HEK293 (cell line): Measurements from ENCODE around the gene EIF4G3.

Source experiments
- HIC1 ChIP-seq: fragments of 450-650 bp; formaldehyde crosslinking; IDR thresholded peaks from 2 replicates; pipeline ENCODE4 v1.5.1; 2016; ENCODE audit warnings: missing biosample characterization, missing genetic modification characterization
- HOXD13 ChIP-seq: sonication (generic); formaldehyde crosslinking; IDR thresholded peaks from 2 replicates; pipeline ENCODE4 v1.8.0; 2022; ENCODE audit warnings: missing genetic modification reagents, borderline replicate concordance
- INSM2 ChIP-seq: fragments of 450-650 bp; formaldehyde crosslinking; IDR thresholded peaks from 2 replicates; pipeline ENCODE4 v1.5.1; 2016; ENCODE audit warnings: missing biosample characterization, missing genetic modification characterization
- KLF8 ChIP-seq: fragments of 450-650 bp; formaldehyde crosslinking; IDR thresholded peaks from 2 replicates; pipeline ENCODE4 v1.5.1; 2016; ENCODE audit warnings: missing biosample characterization, missing genetic modification characterization
- OSR2 ChIP-seq: fragments of 450-650 bp; formaldehyde crosslinking; IDR thresholded peaks from 2 replicates; pipeline ENCODE4 v1.5.1; 2016; ENCODE audit warnings: missing biosample characterization, missing genetic modification characterization
- PRDM4 ChIP-seq: fragments of 450-650 bp; formaldehyde crosslinking; IDR thresholded peaks from 2 replicates; pipeline ENCODE4 v1.5.1; 2017; ENCODE audit warnings: missing biosample characterization, missing genetic modification characterization
- REST ChIP-seq: fragments of 450-650 bp; formaldehyde crosslinking; IDR thresholded peaks from 2 replicates; pipeline ENCODE4 v1.5.1; 2016; ENCODE audit warnings: missing biosample characterization, missing genetic modification characterization
- TCF7L2 ChIP-seq: IDR thresholded peaks from 2 replicates; pipeline ENCODE4 v1.6.1; 2011; ENCODE audit warnings: low read depth, mild to moderate bottlenecking, inconsistent platforms, low read length, moderate library complexity, borderline replicate concordance
- ZEB2 ChIP-seq: fragments of 450-650 bp; formaldehyde crosslinking; IDR thresholded peaks from 2 replicates; pipeline ENCODE4 v1.5.1; 2016; ENCODE audit warnings: missing biosample characterization, missing genetic modification characterization
- ZFHX2 ChIP-seq: fragments of 450-650 bp; formaldehyde crosslinking; conservative IDR thresholded peaks from 2 replicates; pipeline ENCODE4 v1.5.1; 2016; ENCODE audit warnings: missing biosample characterization, missing genetic modification characterization
- ZFP37 ChIP-seq: fragments of 450-650 bp; formaldehyde crosslinking; IDR thresholded peaks from 2 replicates; pipeline ENCODE4 v1.5.1; 2016; ENCODE audit warnings: missing biosample characterization, missing genetic modification characterization
- ZNF146 ChIP-seq: fragments of 450-650 bp; formaldehyde crosslinking; IDR thresholded peaks from 2 replicates; pipeline ENCODE4 v1.5.1; 2016; ENCODE audit warnings: missing biosample characterization, missing genetic modification characterization
- ZNF155 ChIP-seq: fragments of 450-650 bp; formaldehyde crosslinking; IDR thresholded peaks from 2 replicates; pipeline ENCODE4 v1.5.1; 2016; ENCODE audit warnings: missing biosample characterization, missing genetic modification characterization
- ZNF19 ChIP-seq: fragments of 450-650 bp; formaldehyde crosslinking; IDR thresholded peaks from 2 replicates; pipeline ENCODE4; 2016; ENCODE audit warnings: missing biosample characterization, missing genetic modification characterization, low read depth
- ZNF292 ChIP-seq: fragments of 450-650 bp; formaldehyde crosslinking; IDR thresholded peaks from 2 replicates; pipeline ENCODE4 v1.5.1; 2016; ENCODE audit warnings: low read depth, missing biosample characterization, missing genetic modification characterization, borderline replicate concordance
- ZNF366 ChIP-seq: fragments of 450-650 bp; formaldehyde crosslinking; conservative IDR thresholded peaks from 2 replicates; pipeline ENCODE4 v1.5.1; 2016; ENCODE audit warnings: missing biosample characterization, missing genetic modification characterization
- ZNF513 ChIP-seq: fragments of 450-650 bp; IDR thresholded peaks from 2 replicates; pipeline ENCODE4 v1.5.1; 2018; ENCODE audit warnings: missing biosample characterization, missing genetic modification characterization
- ZNF518A ChIP-seq: fragments of 450-650 bp; formaldehyde crosslinking; conservative IDR thresholded peaks from 2 replicates; pipeline ENCODE4 v1.5.1; 2016; ENCODE audit warnings: low read depth, missing biosample characterization, missing genetic modification characterization
- ZNF580 ChIP-seq: fragments of 450-650 bp; formaldehyde crosslinking; IDR thresholded peaks from 2 replicates; pipeline ENCODE4 v1.5.1; 2016; ENCODE audit warnings: missing biosample characterization, missing genetic modification characterization
- ZNF600 ChIP-seq: fragments of 450-650 bp; formaldehyde crosslinking; IDR thresholded peaks from 2 replicates; pipeline ENCODE4 v1.5.1; 2016; ENCODE audit warnings: missing biosample characterization, missing genetic modification characterization
- ZNF747 ChIP-seq: fragments of 450-650 bp; formaldehyde crosslinking; IDR thresholded peaks from 2 replicates; pipeline ENCODE4 v1.5.1; 2016; ENCODE audit warnings: missing biosample characterization, missing genetic modification characterization
- ZNF76 ChIP-seq: fragments of 450-650 bp; formaldehyde crosslinking; IDR thresholded peaks from 2 replicates; pipeline ENCODE4; 2016; ENCODE audit warnings: low read depth, missing biosample characterization, missing genetic modification characterization, borderline replicate concordance
- ZSCAN16 ChIP-seq: fragments of 450-650 bp; formaldehyde crosslinking; IDR thresholded peaks from 2 replicates; pipeline ENCODE4 v1.5.1; 2016; ENCODE audit warnings: missing biosample characterization, missing genetic modification characterization

EIF4G3 gene

GRCh38 chr1:21068937-21069336 lies 107.8 kb downstream of the EIF4G3 start (continued):
- TF ChIP-seq HIC1 (tag by site-specific recombination) = peak; percentile 73; the same call in 1 of the 2 replicates
- TF ChIP-seq ZNF366 (tag by site-specific recombination) = peak; percentile 43; the same call in 1 of the 2 replicates
- TF ChIP-seq ZNF518A (tag by site-specific recombination) = no peak
- TF ChIP-seq HOXD13 (CRISPR knock-in tag) = no peak
- no peak for TF ChIP-seq ZNF155 (tag by site-specific recombination)
- TF ChIP-seq ZFHX2 = peak; percentile 63
- peak; percentile 88 for TF ChIP-seq OSR2
- no peak for TF ChIP-seq ZNF600
- no peak for TF ChIP-seq ZNF19 (tag by site-specific recombination)
- no peak for TF ChIP-seq ZNF292 (tag by site-specific recombination)
- TF ChIP-seq ZSCAN16 = no peak
- TF ChIP-seq ZNF513 (tag by site-specific recombination) = no peak
- TF ChIP-seq ZEB2 = no peak
- TF ChIP-seq PRDM4 (tag by site-specific recombination) = peak; percentile 70; the same call in 1 of the 2 replicates
- peak; percentile 57; the same call in 1 of the 2 replicates for TF ChIP-seq INSM2
- TF ChIP-seq ZNF76 (tag by site-specific recombination) = no peak
- no peak for TF ChIP-seq ZNF747
- TF ChIP-seq KLF8 (tag by site-specific recombination) = peak; percentile 53; the same call in 1 of the 2 replicates
- TF ChIP-seq ZNF580 (tag by site-specific recombination) = 0 out of 2 replicates have a peak, but pooled peaks have one; percentile 48
- TF ChIP-seq ZFP37 = 0 out of 2 replicates have a peak, but pooled peaks have one; percentile 37
- TF ChIP-seq TCF7L2 = peak; percentile 84
- TF ChIP-seq REST = no peak
- no peak for TF ChIP-seq ZNF146 (tag by site-specific recombination)
